GM23338 (cell line): ENCODE measurements around the gene NEURL1B.

Experiments
- CTCF ChIP-seq, 2 experiments: fragments of 200-600 bp in 1 of 2; sonication (generic) in 1 of 2; conservative IDR thresholded peaks; 2 replicates each; pipeline versions ENCODE4 v1.5.1 to v1.6.1; 2016 to 2017; ENCODE audit warnings: antibody characterized with exemption in 2 of 2, low read depth in 2 of 2, mild to moderate bottlenecking in 2 of 2, moderate library complexity in 1 of 2
- EZH2 ChIP-seq: fragments of 200-600 bp; sonication (generic); IDR thresholded peaks from one replicate; pipeline ENCODE4 v1.8.0; 2017; ENCODE audit warnings: antibody characterized with exemption, mild to moderate bottlenecking, low read depth; ENCODE audit not compliant: unreplicated experiment
- EZH2phosphoT487 ChIP-seq: fragments of 200-600 bp; sonication (generic); IDR thresholded peaks from one replicate; pipeline ENCODE4 v1.8.1; 2018; ENCODE audit warnings: antibody characterized with exemption; ENCODE audit not compliant: unreplicated experiment
- JUNB ChIP-seq: IDR thresholded peaks from one replicate; pipeline ENCODE4 v1.6.1; 2016; ENCODE audit warnings: antibody characterized with exemption; ENCODE audit not compliant: unreplicated experiment
- POLR2AphosphoS5 ChIP-seq: IDR thresholded peaks from 2 replicates; pipeline ENCODE4 v1.6.1; 2016; ENCODE audit warnings: antibody characterized with exemption, low read depth
- REST ChIP-seq: IDR thresholded peaks from one replicate; pipeline ENCODE4 v1.6.1; 2018; ENCODE audit warnings: antibody characterized with exemption; ENCODE audit not compliant: unreplicated experiment
- ZNF462 ChIP-seq: fragments of 250-450 bp; sonication (Bioruptor Pico); IDR thresholded peaks from 2 replicates; pipeline ENCODE4 v1.5.0; 2020; ENCODE audit warnings: mild to moderate bottlenecking, moderate library complexity

GRCh38 chr5:172723508-172723907, 82.4 kb downstream of the NEURL1B start:
- no peak for TF ChIP-seq CTCF (conservative IDR thresholded peaks at IDR 0.05; ENCODE audit: low read depth in 2 of 2)
- no peak for TF ChIP-seq REST
- TF ChIP-seq EZH2 = no peak
- TF ChIP-seq JUNB = no peak
- no peak for TF ChIP-seq ZNF462 (CRISPR knock-in tag)
- TF ChIP-seq POLR2AphosphoS5 = no peak
- no peak for TF ChIP-seq EZH2phosphoT487
